ENCODE data around the gene NQO1.
A peak's percentile ranks its signal among the peaks of the same experiment; 100 is the strongest.
"Not testable (repeated sequence)": the region's sequence is repeated elsewhere in the genome, so short reads cannot be mapped to it uniquely, and the experiment has no call there.

Gene NQO1

GRCh38 chr16:69726313-69727060 is at the start of gene NQO1:
NQO1 (minus strand) TSS chr16:69726560; CDS start chr16:69726439, 121 bp downstream.
- DNase-seq (ENCODE audit: low read depth in 2 of 2) = peak; percentile 53 to 72

DNA sequence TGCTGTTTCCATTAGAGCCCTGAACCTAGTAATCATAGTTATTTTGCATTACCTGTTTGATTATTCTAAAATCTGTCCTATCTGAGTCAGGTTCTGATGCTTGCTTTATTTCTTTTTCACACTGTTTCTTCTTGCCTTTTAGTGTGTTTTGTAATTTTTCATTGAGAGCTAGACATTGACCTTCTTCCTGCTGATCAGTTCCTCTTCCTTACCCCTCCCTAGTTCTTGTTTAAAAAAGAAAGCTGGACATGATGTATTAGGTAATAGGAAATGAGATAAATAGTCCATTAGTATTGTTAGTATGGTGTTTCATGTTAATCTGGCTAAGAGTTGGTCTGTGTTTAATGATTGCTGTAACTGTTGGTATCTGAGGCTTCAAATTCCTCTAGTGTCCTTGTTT is 49.2 kb upstream of the NQO1 start:
- DNase-seq (ENCODE audit: low read depth in 2 of 2) = no peak

- DNase-seq (ENCODE audit: low read depth in 2 of 2) = no peak
Measured at GRCh38 chr16:69773260-69773947, 47.0 kb upstream of the NQO1 start.

- DNase-seq (ENCODE audit: low read depth in 2 of 2) = no peak
Measured at GRCh38 chr16:69771651-69771967, 45.2 kb upstream of the NQO1 start.

DNA sequence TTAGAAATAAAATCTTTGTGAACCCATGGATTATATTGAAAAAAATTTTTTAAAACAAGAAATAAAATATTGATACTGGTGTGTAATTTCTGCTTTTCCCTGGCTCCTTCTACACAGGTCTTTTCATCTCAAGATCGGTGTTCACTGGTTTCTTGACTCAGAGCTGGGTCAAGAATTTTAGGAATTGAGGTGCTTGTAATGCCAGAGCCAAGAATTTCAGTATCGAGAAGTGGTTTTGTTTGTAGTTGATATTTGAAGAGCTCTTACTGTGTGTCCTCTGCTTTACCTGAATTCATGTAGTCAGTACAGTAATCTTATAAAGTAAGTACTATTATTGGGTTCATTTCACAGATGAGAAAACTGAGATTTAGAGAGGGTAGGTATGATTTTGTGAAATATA is 43.0 kb upstream of the NQO1 start:
- DNase-seq (ENCODE audit: low read depth in 2 of 2) = no peak

GRCh38 chr16:69768666-69769065 is 42.3 kb upstream of the NQO1 start:
- no peak for DNase-seq (ENCODE audit: low read depth in 2 of 2)

- no peak for DNase-seq (ENCODE audit: low read depth in 2 of 2)
Measured at GRCh38 chr16:69767459-69768229, 41.3 kb upstream of the NQO1 start.

GRCh38 chr16:69763599-69763942 is 37.2 kb upstream of the NQO1 start:
- DNase-seq (ENCODE audit: low read depth in 2 of 2) = no peak

DNA sequence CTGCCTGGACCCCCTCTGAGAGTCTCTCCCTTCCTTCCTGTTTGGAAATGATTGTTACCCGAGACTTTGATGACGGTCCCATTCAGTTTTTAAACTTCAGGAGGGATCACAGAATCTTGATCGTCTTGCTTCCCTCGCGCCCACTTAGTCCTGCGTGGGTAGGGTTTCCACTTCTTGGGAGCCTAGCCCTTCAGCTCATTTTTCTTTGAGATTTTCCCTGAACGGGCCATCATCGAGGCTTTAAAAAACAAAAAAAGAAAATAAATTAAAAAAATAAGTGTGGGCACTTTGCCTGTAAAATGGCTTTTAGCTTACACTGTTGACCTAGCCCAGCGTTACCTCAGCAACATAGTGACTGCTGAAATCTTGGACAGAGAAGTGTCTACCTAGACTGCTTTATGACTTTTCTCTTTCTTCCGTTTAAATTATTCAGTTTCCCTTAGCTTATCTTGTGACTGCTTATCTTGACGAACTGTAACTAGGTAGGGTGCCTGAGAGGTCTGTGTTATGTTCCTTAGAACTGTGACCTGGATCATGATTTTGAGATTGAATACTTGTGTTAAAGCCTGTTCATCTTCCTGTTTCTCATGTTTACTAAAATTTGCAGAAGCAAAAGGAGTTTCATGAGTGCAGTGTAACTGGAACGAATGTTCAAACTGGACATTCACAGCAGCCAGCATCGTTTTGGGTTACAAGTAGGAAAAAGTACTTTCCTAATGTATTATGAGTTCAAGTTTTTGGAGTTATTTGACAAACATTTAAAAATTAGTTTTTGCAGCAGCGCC is 36.6 kb upstream of the NQO1 start:
- no peak for DNase-seq (ENCODE audit: low read depth in 2 of 2)

DNA sequence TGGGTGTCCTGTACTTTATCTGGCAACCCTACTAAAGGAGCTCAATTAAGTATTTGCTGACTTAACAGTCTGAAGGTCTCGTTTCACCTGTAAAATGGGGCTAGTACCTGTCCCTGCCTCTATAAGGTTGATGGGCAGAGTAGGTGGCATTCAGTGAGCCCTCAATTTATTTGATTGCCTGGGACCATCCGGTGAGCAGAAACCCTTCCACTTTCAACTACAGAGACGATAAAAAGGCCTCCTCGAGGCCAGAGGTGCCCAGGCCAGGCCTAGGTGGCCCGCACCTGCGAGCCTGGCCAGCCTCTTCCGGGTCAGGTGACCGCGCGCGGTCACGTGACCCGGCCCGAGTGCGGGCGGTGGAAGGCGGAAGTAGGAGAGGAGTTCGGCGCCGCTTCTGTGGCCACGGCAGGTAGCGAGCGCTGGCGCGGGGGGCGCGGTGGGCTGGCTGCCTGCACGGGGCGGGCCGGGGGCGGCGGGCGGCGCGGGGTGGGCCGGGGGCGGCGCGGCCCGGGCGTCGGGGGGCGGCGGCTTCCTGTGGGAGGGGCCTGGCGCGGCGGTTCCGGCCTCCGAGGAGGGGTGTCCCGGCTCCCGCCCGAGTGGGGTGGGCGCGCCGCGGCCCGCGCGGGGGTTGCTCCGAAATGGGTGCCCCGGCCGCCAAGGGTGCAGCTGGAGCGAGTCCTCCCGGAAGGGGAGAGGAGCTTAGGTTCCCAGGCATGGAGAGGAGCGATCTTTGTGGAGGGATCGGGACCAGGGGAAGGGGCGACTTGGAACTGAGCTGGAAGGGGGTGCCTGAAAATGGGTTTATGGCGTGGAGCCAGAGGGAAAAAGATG is 35.8 kb upstream of the NQO1 start, which contains the start of gene WWP2:
Gene WWP2 (plus strand): TSS at position 350 of the 831 bp plus-strand sequence. CDS start 24,679 bp downstream, outside the sequence.
- DNase-seq (ENCODE audit: low read depth in 2 of 2) = peak; percentile 46 to 52

- DNase-seq (ENCODE audit: low read depth in 2 of 2) = not testable (repeated sequence)
Measured at GRCh38 chr16:69757375-69757774, 31.0 kb upstream of the NQO1 start.

GRCh38 chr16:69756705-69757104 is 30.3 kb upstream of the NQO1 start:
- no peak for DNase-seq (ENCODE audit: low read depth in 2 of 2)

- DNase-seq (ENCODE audit: low read depth in 2 of 2) = peak; percentile 88 to 94
Measured at GRCh38 chr16:69754469-69755310, 28.3 kb upstream of the NQO1 start, which contains the start of gene NOB1. NOB1 (minus strand) TSS chr16:69754926; CDS start chr16:69754910, 16 bp downstream.

DNA sequence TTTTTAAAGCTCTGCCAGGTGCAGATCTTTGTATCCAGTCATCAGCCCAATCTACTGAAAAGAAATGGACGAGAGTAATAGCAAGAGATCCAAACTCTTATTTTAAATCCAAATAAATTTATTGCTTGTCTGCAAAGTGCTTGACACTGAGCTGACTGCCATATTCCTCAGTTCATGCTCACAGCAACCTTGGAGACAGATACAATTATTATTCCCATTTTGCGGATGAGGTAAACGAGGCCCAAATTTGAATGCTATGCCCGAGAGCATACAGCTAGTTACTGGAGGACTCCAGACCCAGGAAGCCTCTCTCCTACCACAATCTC is 27.7 kb upstream of the NQO1 start:
- DNase-seq (ENCODE audit: low read depth in 2 of 2) = no peak

DNA sequence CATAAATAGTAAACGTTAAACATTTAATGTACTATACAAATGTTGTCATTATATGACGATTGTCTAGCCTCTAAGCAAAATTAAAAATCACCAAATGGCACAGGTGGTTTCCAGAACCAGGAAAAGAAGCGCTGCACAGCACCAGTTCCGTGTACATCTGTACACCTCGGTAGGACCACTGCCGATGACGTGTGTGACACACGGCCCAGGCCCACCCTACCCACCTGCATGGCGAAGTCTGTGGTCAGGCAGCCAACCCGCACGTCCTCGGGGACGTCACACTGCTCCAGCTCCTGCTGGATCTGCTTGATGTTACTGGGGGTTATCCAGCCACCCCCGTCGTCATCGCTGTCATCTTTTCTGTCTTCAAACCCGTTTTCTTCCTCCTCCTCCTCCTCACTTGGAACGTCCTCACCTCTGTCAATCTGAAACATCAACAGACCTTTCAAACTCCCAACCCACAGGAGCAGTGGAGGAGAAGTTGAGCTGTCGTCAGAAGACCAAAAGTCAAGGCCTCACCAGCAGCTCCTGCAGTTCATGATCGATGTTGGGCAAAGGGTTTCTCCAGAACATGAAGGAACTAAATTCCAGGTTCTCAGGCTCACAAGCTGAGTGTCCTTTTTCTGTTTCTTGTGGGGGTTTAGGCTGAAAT is 22.5 kb upstream of the NQO1 start:
- no peak for DNase-seq (ENCODE audit: low read depth in 2 of 2)

GRCh38 chr16:69747115-69747514 is 20.8 kb upstream of the NQO1 start:
- DNase-seq (ENCODE audit: low read depth in 2 of 2) = no peak

DNA sequence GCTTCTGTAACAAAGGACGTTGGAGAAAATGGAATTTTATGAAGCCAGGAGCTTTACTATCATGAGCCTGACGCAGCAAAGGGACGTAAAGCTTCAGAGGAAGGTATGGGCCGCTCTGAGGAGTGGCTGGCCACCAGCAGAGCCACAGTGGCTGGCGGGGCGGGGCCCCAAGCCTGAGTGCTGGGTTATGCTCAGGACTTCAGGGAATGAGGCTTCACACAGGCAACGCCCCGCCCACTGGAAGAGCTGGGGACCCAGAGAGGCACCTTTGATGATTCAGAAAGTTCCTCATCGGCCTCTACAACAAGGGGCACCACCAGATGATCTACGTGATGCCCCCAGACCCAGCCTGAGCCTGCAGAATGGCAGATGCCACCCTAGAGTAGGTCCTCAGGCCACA is 19.6 kb upstream of the NQO1 start:
- no peak for DNase-seq (ENCODE audit: low read depth in 2 of 2)

DNA sequence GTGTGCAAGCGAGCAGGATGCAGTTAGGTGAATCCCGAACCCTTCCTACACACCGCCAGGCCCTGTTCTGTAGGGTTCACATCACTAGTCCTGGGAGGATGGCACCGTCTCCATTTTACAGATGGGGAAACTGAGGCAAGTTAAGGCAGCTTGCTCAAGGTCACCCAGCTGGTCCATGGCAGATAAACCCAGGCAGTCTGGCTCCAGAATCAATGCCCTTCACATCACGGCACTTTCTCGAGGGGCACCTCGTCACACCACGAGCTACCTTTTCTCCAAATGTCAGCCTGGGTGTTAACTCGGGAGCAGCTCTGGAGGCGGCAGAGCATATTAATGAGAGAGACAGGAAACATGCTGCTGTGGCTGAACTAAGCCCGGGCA is 18.9 kb upstream of the NQO1 start:
- DNase-seq (ENCODE audit: low read depth in 2 of 2) = no peak

DNA sequence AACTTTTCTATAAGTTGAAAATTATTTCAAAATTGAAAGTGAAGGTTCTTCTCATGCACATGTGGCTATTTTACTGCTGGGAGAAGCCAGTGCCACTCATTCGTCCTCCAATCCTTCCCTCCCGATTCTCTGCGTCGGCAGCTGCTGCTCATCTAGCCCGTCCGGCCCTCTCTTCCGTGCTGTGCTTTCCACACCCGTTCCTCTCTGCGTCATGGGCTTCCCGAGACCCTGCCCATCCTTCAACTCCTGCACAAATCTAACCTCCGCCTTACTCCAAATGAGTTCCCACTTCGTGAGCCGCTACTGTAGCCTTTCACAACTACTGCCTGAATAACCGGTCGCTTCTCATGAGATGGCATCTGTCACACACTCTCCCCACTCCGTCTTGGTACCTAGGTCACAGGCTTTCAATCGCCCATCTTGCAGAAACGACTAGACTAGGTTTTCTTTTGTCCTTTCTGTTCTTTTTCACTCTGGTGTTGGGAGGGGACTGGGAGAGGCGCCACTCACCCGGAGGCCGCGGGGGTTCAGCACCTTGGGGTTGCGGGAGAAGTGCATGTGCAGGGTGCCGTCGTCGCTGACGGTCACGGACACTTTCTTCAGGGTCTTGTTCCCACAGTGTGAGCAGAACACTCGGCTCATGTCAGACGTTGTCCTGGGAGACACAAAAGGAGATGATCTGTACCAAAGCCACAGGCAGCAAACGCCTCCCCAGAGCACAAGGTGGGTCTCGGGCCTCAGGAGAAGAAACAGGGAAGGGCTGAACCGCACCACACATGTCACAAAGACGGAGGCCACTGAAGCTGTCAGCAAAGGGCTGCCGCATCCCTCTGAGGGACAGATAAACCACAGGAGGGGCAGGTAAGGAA is 18.2 kb upstream of the NQO1 start:
- DNase-seq (ENCODE audit: low read depth in 2 of 2) = no peak

Data from stimulated activated CD4-positive, alpha-beta T cell treated with anti-CD3 and anti-CD28 coated beads, Interleukin-1b, Interleukin-23, amount 100 ng/mL, for 1 hour (primary cell).